ENCODE data around the gene FOXO1. TPM values are rescaled to one million over a fixed set of nuclear protein-coding genes. Genes with fewer than 3 reads are reported as not detected.

Gene FOXO1
- total RNA-seq, 1 experiment from 2014 or later = 7.4 TPM

- DNase-seq (ENCODE audit: low spot score) = no peak
These were observed 27.2 kb downstream of the FOXO1 start for GRCh38 chr13:40639221-40639681.

DNA sequence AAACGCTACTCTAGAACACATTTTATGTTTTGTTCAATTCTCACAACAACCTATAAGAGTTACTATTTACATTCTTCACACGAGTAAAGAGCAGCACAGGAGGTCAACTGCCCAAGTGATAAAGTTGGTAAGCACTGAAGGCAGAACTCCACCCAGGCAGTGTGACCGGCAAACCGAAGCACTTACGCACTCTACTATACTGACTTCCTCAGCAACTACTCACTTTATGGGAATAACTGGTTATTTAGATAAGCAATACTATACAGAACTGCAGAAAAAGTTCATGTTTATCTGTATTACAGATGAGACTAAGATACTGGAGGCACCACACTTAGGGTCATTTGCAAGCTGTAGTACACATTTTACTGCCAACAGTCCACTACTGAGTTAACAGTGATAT is 28.8 kb downstream of the FOXO1 start:
- DNase-seq (ENCODE audit: low spot score) = no peak

DNA sequence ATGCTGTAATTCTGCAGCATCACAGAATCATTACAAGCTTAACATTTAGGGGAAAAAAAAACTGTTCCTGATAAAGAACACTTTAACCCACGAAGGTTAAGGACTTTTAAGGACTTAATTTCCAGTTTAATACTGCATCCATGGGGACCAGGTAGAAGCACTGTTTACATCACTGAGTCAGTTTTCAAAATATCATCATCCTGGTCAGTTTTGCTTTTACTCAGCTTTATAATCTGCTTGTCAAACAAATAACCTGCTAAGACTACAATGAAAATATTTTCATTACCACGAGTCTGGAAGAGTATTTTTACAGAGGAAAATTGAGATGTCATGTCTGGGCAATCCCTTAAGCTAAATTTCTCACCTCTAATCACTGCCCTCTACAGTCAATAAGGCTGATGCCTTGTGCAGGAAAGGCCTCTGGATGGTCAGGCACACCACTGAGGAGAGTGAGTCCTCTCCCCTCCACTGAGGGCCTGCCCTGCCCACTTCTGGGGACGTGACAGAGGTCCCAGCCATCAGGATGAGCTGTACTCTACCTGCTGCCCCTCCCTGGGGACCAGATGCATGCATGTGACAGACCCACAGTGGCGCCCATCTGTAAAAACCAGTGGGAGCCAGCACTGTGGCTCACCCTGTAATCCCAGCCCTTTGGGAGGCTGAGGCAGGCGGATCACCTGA is 31.0 kb downstream of the FOXO1 start:
- DNase-seq (ENCODE audit: low spot score) = no peak

DNA sequence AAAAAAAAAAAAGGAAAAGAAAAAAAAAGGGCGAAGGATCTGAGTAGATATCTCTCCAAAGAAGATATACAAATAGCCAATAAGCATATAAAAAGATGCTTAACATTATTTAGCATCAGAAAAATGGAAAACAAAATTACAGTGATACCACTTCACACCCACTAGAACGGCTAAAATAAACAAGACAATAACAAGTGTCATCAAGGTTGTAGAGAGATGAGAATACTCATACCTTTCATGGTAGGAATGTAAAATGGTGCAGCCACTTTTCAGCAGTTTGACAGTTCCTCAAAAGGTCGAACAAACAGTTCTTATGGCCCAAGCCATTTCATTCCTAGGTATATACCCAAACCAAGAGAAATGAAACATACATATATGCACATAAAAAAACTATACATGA is 33.5 kb downstream of the FOXO1 start:
- no peak for DNase-seq (ENCODE audit: low spot score)

- DNase-seq (ENCODE audit: low spot score) = no peak
These were observed 34.8 kb downstream of the FOXO1 start for GRCh38 chr13:40631605-40632004.

- DNase-seq (ENCODE audit: low spot score) = no peak
These were observed 36.6 kb downstream of the FOXO1 start for GRCh38 chr13:40629678-40630384.

DNA sequence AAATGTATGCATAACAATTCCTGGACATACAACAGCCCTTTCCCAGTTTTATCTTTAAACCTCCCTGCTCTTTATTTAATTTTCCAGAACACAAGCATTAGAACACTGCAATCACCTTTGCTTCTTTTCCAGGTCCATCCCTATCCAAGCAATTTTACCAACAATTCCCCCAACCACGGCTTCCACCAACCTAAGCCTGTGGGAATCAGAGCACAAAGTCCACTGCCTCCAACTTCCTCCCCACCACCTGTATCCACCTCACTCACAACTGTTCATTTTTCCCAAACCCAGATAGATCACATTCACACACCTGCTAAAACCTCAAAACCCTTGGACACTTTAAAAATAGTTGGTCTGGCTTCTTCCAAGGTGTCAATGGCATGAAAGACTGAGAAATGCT is 39.5 kb downstream of the FOXO1 start:
- no peak for DNase-seq (ENCODE audit: low spot score)

DNA sequence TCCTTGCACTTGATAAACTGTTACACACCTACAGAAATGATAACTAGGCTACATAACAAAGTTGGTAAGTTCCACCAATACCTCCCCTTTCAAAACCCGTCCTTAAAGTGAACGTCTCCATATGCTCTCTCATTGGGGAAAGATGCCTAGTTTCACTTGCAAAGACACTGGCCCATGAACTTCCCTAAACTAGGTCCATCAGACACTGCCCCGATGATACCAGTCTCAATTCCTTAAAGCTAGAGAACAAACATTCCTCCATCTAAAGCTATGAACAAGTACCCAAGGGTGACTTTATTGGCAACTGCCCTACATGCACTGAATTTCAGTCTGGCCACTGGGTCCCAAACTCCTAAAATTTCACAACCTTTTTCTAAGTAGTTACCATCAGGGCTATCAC is 39.9 kb downstream of the FOXO1 start:
- DNase-seq (ENCODE audit: low spot score) = no peak

GRCh38 chr13:40624986-40625385 is 41.5 kb downstream of the FOXO1 start:
- DNase-seq (ENCODE audit: low spot score) = no peak

GRCh38 chr13:40624383-40624782 is 42.1 kb downstream of the FOXO1 start:
- no peak for DNase-seq (ENCODE audit: low spot score)

- no peak for DNase-seq (ENCODE audit: low spot score)
These were observed 43.7 kb downstream of the FOXO1 start for GRCh38 chr13:40622761-40623160.

- DNase-seq (ENCODE audit: low spot score) = no peak
These were observed 44.2 kb downstream of the FOXO1 start for GRCh38 chr13:40622246-40622645.

GRCh38 chr13:40619479-40619814 is 47.0 kb downstream of the FOXO1 start:
- DNase-seq (ENCODE audit: low spot score) = no peak

DNA sequence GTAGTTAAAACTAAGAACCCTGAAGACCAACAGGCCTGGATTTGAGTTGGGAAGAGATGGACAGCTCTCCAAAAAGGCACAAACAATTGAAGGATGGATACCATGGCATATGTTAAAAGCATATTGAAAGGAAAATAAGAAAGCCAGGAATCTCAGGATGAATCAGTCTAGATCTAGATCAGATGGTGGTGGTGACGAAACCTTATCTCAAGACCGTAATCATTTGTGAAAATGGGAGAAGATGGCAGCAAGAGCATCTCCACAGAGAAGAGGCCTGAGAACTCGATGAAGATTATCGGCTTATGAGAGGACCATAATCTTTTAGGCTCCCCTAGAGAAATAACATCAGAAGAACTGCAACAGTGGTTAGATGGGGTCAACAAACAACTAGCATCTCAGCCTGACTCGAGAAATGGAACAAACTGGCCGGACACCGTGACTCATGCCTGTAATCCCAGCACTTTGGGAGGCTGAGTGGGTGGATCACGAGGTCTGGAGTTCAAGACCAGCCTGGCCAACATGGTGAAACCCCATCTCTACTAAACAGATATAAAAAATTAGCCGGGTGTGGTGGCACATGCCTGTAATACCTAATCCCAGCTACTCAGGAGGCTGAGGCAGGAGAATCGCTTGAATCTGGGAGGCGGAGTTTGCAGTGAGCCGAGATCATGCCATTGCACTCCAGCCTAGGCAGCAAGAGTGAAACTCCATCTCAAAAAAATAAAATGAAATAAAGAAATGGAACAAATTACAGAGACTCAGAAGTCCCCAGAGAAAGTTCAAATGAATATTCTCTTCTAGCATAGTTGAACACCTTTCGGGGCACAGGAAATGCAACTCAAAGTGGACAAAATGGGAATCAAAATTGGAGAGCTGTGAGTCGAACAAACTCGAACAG is 47.6 kb downstream of the FOXO1 start:
- DNase-seq (ENCODE audit: low spot score) = no peak

- no peak for DNase-seq (ENCODE audit: low spot score)
These were observed 48.6 kb downstream of the FOXO1 start for GRCh38 chr13:40617801-40618356.

DNA sequence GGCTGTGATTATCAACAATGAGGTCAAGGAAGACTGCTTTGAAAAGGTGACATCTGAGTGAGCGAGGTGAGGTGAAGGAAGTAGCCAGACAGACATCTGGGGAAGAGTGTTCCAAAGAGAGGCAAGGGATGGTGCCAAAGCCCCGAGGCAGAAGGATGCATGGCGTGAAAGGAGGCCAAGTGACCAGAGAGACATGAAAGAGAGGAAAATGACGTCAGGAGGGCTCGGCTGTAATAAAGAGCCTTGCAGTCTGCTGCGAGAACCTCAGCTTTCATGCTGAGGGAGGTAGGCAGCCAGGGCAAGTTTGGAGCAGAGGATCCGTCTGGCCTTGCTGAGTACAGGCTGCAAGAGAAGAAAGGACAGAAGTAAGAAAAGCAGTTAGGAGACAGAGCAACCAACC is 50.8 kb downstream of the FOXO1 start:
- no peak for DNase-seq (ENCODE audit: low spot score)

GRCh38 chr13:40613914-40614313 is 52.5 kb downstream of the FOXO1 start:
- no peak for DNase-seq (ENCODE audit: low spot score)

- DNase-seq (ENCODE audit: low spot score) = no peak
These were observed 53.1 kb downstream of the FOXO1 start for GRCh38 chr13:40613192-40613818.

DNA sequence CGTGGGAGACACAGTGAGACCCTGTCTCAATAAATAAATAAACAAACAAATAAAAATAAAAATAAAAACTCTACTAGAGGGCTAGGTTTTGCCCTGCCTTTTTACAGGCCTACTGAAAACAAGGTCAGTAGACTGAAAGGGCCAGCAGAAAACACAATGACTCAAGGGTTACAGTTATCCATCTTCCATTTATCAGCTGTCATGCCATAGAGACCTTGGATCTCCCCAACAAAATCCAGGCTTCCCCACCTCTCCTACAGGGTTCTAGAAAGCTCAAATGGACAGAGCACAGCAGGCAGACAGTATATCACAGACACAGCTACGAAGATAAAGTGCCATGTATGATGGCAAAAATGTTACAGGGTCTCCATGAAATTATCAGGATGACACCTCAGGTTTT is 54.4 kb downstream of the FOXO1 start:
- no peak for DNase-seq (ENCODE audit: low spot score)

DNA sequence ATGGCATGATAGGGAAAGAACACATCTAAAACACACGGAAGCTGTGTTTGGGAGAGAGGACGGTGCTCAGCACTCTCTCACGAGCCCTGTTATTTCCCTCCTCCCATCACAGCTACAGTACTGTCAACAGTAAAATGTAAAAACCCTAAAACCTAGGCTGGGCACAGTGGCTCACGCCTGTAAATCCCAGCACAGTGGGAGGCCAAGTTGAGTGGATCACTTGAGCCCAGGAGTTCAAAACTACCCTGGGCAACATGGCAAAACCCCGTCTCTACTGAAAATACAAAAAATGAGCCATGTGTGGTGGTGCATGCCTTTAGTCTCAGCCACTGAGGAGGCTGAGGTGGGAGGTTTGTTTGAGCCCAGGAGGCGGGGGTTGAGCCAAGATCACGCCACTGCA is 54.8 kb downstream of the FOXO1 start:
- no peak for DNase-seq (ENCODE audit: low spot score)

DNA sequence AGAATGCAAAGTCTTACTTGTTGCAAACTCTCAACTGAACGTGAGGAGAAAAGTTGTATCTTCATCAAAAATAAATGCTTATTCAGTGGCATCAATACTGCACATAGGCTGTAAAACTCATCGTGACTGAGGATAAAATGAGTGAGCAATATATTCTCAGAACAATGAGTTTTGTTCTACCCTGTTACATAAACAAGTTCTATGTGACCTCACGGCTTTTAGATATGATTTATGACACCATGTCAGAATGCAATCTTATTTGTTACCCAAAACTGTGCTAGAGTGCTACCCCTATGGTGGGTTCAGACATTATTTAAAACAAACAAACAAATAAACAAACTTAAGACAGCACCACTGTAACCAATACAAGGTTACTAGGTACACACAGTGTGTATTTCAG is 55.4 kb downstream of the FOXO1 start:
- no peak for DNase-seq (ENCODE audit: low spot score)

All from HT-29 (cell line).